Caki2 (cell line): Measurements from ENCODE around the gene KIF5B. TPM values are rescaled to one million over a fixed set of nuclear protein-coding genes. Genes with fewer than 3 reads are reported as not detected.
A peak's percentile ranks its signal among the peaks of the same experiment; 100 is the strongest.
"Not testable (repeated sequence)": the region's sequence is repeated elsewhere in the genome, so short reads cannot be mapped to it uniquely, and the experiment has no call there.

ENCODE experiments used
- DNase-seq: peaks from one replicate; pipeline ENCODE4 v3.0.0-alpha.2; 2015; ENCODE audit warnings: low read depth
- in situ Hi-C: cut with HindIII; loops from 2 replicates; pipeline ENCODE4 v1.10.0; 2016; ENCODE audit warnings: low sequenced_read_pairs, low pct_unique_long_range_greater_than_20kb, mixed read lengths
- total RNA-seq: library from RNA; depleted of rRNA; stranded (reverse); fragments of >200 nt; shearing (Covaris generic); gene quantifications from 2 replicates; pipeline ENCODE4 v1.2.3, GENCODE V29; 2014; ENCODE audit warnings: low replicate concordance

Gene KIF5B
- total RNA-seq, 1 experiment from 2014 or later: 33.6 TPM

DNA sequence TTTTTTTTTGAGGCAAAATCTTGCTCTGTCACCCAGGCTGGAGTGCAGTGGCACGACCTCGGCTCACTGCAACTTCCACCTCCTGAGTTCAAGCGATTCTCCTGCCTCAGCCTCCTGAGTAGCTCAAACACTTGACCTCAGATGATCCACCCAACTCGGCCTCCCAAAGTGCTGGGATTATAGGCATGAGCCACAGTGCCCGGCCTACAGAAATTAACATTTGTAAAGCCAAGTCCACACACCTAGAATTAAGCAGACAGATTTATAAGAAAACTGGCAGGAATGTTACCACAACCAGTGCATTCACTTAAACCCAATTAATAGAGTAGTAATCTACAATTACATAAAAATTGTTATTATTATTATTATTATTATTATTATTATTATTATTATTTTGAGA lies 11.7 kb upstream of the KIF5B start:
- in situ Hi-C loops: not testable (repeated sequence)

GRCh38 chr10:32065856-32066255 lies 9.6 kb upstream of the KIF5B start:
- in situ Hi-C loops: no loop called here
- DNase-seq: no peak

More for the DNA sequence above, 11.7 kb upstream of the KIF5B start:
- not testable (repeated sequence) for DNase-seq

DNA sequence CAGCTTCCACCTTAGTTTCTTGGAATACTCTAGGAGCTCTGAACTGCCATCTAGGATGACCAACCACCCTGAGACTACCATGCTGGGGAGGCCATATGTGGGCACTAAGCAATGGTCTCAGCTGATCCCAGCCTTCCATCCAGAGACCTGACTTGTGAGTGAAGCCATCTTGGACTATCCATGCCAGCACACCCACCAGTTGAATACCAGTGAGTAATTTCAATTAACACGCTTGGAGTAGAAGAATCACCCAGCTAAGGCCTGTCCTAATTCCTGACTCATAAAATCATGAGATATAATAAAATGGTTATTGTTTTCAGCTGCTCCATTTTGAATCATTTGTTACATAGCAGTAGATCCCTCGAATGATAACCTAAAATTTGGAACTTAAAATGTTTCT lies 5.2 kb upstream of the KIF5B start:
- no peak for DNase-seq
- in situ Hi-C loops: no loop called here

- in situ Hi-C loops: no loop called here
- DNase-seq: no peak
These were observed 4.1 kb upstream of the KIF5B start for GRCh38 chr10:32060347-32060746.

DNA sequence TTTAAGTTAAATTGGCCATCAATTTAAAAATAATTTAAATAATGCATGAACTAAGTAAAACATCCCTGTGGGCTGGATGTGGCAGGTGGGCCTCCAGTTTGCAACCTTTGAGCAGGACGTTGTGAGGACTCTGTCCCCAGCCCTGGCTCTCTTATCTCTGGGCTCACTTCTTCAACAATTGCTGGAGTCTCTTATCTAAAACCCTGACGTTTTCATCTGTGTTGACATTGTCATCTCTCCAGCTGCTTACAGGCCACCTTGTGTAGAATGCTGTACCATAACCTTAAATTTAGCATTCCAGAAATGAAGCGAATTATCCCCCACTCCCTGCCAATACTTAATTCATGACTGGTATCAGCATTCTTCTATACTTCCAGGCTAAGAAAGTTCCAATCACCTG lies 3.2 kb upstream of the KIF5B start:
- in situ Hi-C loops: no loop called here

DNA sequence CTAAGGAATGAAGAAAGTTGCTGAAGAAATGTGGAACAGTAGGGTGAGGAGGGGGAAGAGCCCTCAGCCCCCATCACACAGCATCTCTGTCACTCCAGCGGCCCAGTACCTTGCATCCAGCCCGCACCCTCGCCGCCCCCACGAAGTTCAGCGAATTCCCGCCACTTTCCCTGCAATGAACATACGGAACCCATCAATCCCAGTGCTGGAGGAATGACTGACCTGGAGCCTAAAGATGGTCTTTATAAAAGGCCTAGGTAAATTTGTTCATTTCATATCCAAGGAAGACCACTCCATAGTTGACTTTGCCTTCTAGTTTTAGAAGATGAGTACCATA lies 779 bp upstream of the KIF5B start:
- in situ Hi-C loops: no loop called here
- DNase-seq: no peak

More for the DNA sequence above, 3.2 kb upstream of the KIF5B start:
- DNase-seq: no peak

DNA sequence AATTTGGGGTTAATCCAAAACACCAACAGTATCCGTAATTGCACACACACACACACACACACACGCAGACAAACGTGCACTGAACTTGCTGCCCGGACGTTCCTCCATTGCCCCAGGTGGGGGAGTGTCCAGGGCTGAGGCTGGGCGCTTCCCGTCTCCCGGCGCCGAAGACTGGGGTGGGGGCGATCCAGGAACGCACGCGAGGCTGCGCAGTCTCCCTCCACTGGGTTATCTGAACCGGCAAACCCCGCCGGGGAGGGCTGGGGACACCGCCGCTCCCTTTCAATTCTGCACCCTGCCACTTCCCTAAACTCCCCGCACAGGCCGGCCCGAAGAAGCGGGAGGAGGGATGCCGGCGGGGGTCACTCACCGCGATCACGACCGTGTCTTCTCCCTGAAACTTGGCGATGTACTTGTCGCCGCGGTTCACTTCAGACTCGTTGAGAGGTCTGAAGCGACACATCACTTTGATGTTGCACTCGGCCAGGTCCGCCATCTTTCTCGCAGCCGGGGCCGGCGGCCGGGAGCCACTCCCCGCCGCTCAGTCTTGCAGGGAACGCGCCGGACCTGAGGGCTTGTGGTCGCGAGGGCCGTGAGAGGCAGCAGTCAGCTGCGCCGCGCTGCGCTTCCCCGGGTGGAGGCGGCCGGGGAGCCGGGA lies 618 bp downstream of the KIF5B start:
- in situ Hi-C loops: no loop called here
- no peak for DNase-seq

DNA sequence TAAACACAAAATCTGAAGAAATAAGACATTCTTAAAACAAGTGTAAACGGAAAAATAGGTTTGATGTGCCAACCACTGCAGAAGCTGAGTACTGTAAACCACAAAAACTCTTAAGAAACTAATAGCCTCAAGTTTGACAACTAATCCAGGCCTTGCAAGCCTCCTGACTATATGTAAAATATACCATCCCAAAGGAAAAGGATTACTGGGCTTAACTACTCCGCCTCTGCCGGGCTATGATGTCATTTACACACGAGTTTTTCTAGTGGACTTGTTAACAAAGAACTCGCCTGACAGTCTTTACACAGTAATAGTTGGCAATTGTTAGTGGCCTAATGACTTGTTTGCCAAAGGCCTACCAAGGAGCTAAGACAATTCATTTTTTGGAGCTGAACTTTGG lies 2.1 kb downstream of the KIF5B start:
- peak; percentile 20 for DNase-seq
- in situ Hi-C loops: no loop called here

- in situ Hi-C loops, DNase-seq: not testable (repeated sequence)
These were observed 2.8 kb downstream of the KIF5B start for GRCh38 chr10:32053392-32053791.

- in situ Hi-C loops: no loop called here
- no peak for DNase-seq
These were observed 4.3 kb downstream of the KIF5B start for GRCh38 chr10:32051926-32052325.

DNA sequence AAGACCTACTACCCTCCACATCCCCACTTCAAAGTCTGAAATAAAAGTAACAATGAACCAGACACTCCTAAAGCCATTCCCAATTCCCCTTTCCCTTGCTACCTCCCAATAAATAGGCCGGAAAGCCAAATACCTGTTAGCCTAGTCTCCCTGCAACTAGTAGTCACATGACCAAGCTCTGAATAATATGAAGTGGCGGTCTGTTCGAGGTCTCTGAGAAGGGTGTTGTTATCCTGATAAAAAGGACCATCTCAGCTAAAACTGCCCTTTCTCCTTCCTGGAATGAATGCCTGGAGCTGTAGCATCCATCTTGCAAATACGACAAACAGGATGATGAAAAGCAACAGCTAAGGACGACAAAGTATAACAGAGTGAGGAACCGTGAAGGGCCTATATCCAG lies 6.0 kb downstream of the KIF5B start:
- no peak for DNase-seq
- in situ Hi-C loops: no loop called here

- peak; percentile 67 for DNase-seq
- in situ Hi-C loops: no loop called here
These were observed 7.1 kb downstream of the KIF5B start for GRCh38 chr10:32049113-32049512.

- in situ Hi-C loops: no loop called here
- DNase-seq: no peak
These were observed 7.9 kb downstream of the KIF5B start for GRCh38 chr10:32048282-32048681.

DNA sequence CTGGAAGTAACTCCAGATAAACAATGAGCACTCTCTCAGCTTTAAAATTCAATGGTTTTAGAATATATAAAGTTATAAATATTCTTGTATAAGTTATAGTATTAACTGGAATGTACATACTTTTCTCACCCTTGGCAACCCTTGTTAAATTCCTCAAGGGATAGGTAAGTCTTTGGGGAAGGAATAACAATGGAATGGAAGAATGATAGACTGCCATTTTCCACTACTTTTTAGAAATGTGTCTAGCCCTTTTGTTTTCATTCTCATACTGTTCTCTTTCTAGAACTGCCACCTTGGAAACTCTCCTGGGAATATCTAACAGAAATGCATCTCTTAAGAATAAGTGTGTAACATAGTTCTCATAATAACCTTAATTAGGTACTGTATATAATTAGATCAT lies 8.3 kb downstream of the KIF5B start:
- in situ Hi-C loops: no loop called here
- no peak for DNase-seq

DNA sequence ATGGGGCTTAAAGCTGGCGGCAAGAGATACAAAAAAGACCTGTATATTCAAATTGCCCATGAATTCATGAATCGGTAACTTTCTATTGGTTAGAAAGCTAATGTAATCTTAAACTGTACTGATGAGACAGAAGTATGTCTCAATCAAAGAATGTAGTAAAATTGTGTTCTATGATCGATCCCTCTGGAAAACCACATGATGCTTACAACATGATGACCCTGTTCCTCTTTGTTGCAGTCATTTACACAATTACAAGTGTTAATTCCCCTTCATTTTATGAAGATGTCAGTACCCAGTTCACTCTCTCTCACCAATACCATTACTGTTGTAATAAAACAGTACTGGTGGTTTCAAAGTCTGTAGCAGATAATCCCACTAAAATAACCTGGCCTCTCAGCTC lies 10.1 kb downstream of the KIF5B start:
- in situ Hi-C loops: no loop called here
- no peak for DNase-seq

GRCh38 chr10:32042730-32043129 lies 13.5 kb downstream of the KIF5B start:
- in situ Hi-C loops: not testable (repeated sequence)

GRCh38 chr10:32041290-32042028 lies 14.8 kb downstream of the KIF5B start:
- in situ Hi-C loops: no loop called here
- no peak for DNase-seq

More at GRCh38 chr10:32042730-32043129, 13.5 kb downstream of the KIF5B start:
- DNase-seq: not testable (repeated sequence)

- no peak for DNase-seq
- in situ Hi-C loops: no loop called here
These were observed 16.5 kb downstream of the KIF5B start for GRCh38 chr10:32039734-32040133.

DNA sequence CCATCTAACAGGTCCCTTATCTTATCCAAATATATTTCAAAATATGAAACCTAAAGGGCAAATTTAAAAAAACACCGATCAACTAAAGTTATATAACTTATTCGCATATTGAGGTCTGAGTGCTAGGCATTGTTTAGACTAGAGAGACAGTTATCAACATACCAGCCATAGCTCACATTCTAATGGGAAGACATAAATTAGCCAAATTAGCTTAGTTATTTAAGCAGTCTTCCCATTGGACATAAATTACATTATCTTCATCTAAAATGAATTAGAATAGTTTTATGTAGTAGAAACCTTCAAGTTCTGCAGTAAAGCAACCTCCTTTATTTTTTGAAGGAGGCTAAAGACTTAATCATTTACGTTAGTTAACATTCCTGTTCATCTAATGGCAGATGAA lies 17.4 kb downstream of the KIF5B start:
- no peak for DNase-seq
- in situ Hi-C loops: no loop called here

- no peak for DNase-seq
- in situ Hi-C loops: no loop called here
These were observed 19.3 kb downstream of the KIF5B start for GRCh38 chr10:32036922-32037321.
